Measurements from ENCODE around the gene SWAP70. TPM values are rescaled to one million over a fixed set of nuclear protein-coding genes. Genes with fewer than 3 reads are reported as not detected.
A peak's percentile ranks its signal among the peaks of the same experiment; 100 is the strongest.

SWAP70 gene
- total RNA-seq = 22.9 to 25.9 TPM (median 24.0 TPM) in 3 replicates

GRCh38 chr11:9663699-9664275 lies at the start of gene SWAP70:
Gene SWAP70, plus strand, starts transcription at chr11:9664077. Its CDS starts 103 bp downstream, at chr11:9664180.
- no peaks in the 10 kb centered on the region for H3K27me3 Mint-ChIP-seq (ENCODE audit: low read depth)

GRCh38 chr11:9615031-9615451 lies 48.8 kb upstream of the SWAP70 start:
- Mint-ChIP-seq H3K36me3 (no peaks in the 10 kb centered on the region), H3K9me3 (no peaks in the 10 kb centered on the region), H3K27me3 (ENCODE audit: low read depth) (no peaks in the 10 kb centered on the region), H3K27ac (peak overlapping the region; percentile 93), H3K4me3 (peak overlapping the region; percentile 77), H3K4me1 (peaks cover 43% of the 10 kb centered on the region)
- DNase-seq (ENCODE audit: low spot score in 2 of 2, unreplicated experiment in 2 of 2) = no peak
- TF ChIP-seq, protein P1, sequence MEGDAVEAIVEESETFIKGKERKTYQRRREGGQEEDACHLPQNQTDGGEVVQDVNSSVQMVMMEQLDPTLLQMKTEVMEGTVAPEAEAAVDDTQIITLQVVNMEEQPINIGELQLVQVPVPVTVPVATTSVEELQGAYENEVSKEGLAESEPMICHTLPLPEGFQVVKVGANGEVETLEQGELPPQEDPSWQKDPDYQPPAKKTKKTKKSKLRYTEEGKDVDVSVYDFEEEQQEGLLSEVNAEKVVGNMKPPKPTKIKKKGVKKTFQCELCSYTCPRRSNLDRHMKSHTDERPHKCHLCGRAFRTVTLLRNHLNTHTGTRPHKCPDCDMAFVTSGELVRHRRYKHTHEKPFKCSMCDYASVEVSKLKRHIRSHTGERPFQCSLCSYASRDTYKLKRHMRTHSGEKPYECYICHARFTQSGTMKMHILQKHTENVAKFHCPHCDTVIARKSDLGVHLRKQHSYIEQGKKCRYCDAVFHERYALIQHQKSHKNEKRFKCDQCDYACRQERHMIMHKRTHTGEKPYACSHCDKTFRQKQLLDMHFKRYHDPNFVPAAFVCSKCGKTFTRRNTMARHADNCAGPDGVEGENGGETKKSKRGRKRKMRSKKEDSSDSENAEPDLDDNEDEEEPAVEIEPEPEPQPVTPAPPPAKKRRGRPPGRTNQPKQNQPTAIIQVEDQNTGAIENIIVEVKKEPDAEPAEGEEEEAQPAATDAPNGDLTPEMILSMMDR (IDR thresholded peaks at IDR 0.05; ENCODE audit: unreplicated experiment) = no peak

More at GRCh38 chr11:9663699-9664275, at the start of gene SWAP70:
- H3K4me1 Mint-ChIP-seq = peaks cover 16% of the 10 kb centered on the region
- TF ChIP-seq, protein P1 (IDR thresholded peaks at IDR 0.05; ENCODE audit: unreplicated experiment) = no peak
- H3K4me3 Mint-ChIP-seq = peak within 1 kb of the TSS; percentile 90
- peaks cover 10% of the 10 kb centered on the region for H3K36me3 Mint-ChIP-seq
- DNase-seq (ENCODE audit: low spot score in 2 of 2, unreplicated experiment in 2 of 2) = peak; percentile 81 to 90
- H3K9me3 Mint-ChIP-seq = peaks cover 7% of the 10 kb centered on the region
- H3K27ac Mint-ChIP-seq = peak within 1 kb of the TSS; percentile 93

GRCh38 chr11:9616042-9616675 lies 47.7 kb upstream of the SWAP70 start:
- Mint-ChIP-seq H3K27ac (peak overlapping the region; percentile 47), H3K9me3 (no peaks in the 10 kb centered on the region), H3K36me3 (no peaks in the 10 kb centered on the region), H3K4me1 (peaks cover 43% of the 10 kb centered on the region), H3K4me3 (no peak overlapping the region), H3K27me3 (ENCODE audit: low read depth) (no peaks in the 10 kb centered on the region)
- TF ChIP-seq, protein P1 (IDR thresholded peaks at IDR 0.05; ENCODE audit: unreplicated experiment) = no peak
- no peak for DNase-seq (ENCODE audit: low spot score in 2 of 2, unreplicated experiment in 2 of 2)

DNA sequence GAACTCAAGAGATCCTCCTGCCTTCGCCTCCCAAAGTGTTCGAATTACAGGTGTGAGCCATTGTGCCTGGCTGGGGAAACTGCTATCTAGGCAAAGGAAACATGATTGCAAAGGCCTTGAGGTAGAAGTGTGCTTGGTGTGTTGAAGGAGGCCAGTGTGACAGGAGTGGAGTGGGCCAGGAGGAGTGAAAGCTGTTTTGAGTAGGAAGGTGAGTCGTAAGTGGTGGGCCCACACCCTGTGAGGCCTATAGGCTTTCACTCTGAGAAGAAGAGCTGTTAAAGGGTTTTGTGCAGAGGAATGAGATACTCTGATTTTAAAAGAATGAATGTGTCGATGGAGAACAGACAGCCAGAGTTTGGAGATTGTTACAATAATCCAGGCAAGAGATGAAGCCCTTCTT lies 47.0 kb upstream of the SWAP70 start:
- peaks cover 43% of the 10 kb centered on the region for H3K4me1 Mint-ChIP-seq
- no peak overlapping the region for H3K4me3 Mint-ChIP-seq
- H3K36me3 Mint-ChIP-seq = no peaks in the 10 kb centered on the region
- no peak for DNase-seq (ENCODE audit: low spot score in 2 of 2, unreplicated experiment in 2 of 2)
- TF ChIP-seq, protein P1 (IDR thresholded peaks at IDR 0.05; ENCODE audit: unreplicated experiment) = no peak
- H3K9me3 Mint-ChIP-seq = no peaks in the 10 kb centered on the region
- H3K27me3 Mint-ChIP-seq (ENCODE audit: low read depth) = no peaks in the 10 kb centered on the region
- H3K27ac Mint-ChIP-seq = peak overlapping the region; percentile 47

DNA sequence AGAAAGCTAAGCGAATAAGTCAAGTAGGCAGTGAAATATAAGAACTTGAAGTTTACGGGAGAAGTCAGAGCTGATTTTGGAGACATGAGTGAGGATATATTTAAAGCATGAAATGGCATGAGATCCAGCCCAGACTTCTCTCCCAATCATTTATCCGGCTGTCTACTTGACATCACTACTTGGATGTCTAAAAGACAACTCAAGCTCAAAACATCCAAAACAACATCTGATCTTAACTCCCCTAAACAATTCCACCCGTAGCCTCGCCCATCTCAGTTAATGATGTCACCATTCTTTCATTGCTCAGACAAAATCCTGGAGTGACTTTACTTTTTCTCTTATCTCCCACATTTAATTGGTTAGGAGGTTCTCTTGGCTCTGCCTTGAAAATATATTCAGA lies 45.9 kb upstream of the SWAP70 start:
- Mint-ChIP-seq H3K36me3 (peaks cover 1% of the 10 kb centered on the region), H3K9me3 (no peaks in the 10 kb centered on the region), H3K4me3 (no peak overlapping the region), H3K27ac (peak overlapping the region; percentile 68), H3K27me3 (ENCODE audit: low read depth) (no peaks in the 10 kb centered on the region), H3K4me1 (peaks cover 41% of the 10 kb centered on the region)
- TF ChIP-seq, protein P1 (IDR thresholded peaks at IDR 0.05; ENCODE audit: unreplicated experiment) = no peak
- DNase-seq (ENCODE audit: low spot score in 2 of 2, unreplicated experiment in 2 of 2) = no peak

Data from mesothelial cell of epicardium (in vitro differentiated cells).